Measurements from ENCODE around the gene IL1RN.

The IL1RN gene

DNA sequence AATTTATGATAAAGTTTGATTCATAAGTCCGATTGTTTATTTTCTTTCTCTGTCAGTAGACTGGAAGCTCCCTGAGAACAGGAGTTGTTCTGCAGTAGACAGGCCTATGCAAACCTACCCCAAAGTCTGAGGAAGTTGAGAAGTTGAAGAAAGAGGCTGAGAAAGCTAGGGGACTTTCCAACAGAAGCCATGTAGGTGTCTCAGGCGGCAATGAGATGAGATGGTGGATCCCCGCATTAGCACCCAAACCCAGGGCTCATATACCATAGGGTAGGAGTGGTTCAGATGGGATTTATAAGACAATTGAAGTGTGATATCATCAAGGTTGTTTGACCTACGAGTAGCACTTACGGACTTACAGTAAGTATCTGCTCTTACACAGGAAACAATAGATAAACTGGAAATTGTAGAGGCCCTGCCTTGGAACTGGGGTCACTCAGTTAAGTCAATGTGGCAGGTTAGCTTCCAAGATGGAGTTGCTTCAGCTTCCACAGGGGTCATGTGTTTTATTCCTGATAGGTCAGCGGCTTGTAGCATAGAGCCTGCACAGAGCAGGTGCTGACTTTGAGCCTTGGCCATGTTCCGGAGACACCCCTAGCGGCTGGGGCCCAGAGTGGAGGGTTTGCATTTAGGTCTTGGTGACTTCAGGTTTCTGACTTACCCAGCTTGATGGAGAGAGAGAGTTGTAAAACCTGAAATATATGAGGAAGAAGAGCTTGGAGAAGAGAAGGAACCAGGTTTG, 44.1 kb downstream of the IL1RN start:
- 96% methylated on average over 8 of the region's 8 CpGs for WGBS
- H3K9ac ChIP-seq (ENCODE audit: low read depth, low read length) = no peak overlapping the region
- no peak overlapping the region for H3K27ac ChIP-seq (ENCODE audit: low read depth, low read length)
- H3K27me3 ChIP-seq (ENCODE audit: insufficient read depth, low read length) = peaks cover 3% of the 10 kb centered on the region; the same call in 1 of the 2 replicates
- no peaks in the 10 kb centered on the region for H3K9me3 ChIP-seq (ENCODE audit: insufficient read depth, low read depth, low read length)
- no peak overlapping the region for H3K4me3 ChIP-seq (ENCODE audit: low read length)
- H3K4me1 ChIP-seq (ENCODE audit: insufficient read depth, low read length) = peaks cover 6% of the 10 kb centered on the region; the same call in 1 of the 2 replicates
- no peaks in the 10 kb centered on the region for H3K36me3 ChIP-seq (ENCODE audit: insufficient read depth, low read length)

DNA sequence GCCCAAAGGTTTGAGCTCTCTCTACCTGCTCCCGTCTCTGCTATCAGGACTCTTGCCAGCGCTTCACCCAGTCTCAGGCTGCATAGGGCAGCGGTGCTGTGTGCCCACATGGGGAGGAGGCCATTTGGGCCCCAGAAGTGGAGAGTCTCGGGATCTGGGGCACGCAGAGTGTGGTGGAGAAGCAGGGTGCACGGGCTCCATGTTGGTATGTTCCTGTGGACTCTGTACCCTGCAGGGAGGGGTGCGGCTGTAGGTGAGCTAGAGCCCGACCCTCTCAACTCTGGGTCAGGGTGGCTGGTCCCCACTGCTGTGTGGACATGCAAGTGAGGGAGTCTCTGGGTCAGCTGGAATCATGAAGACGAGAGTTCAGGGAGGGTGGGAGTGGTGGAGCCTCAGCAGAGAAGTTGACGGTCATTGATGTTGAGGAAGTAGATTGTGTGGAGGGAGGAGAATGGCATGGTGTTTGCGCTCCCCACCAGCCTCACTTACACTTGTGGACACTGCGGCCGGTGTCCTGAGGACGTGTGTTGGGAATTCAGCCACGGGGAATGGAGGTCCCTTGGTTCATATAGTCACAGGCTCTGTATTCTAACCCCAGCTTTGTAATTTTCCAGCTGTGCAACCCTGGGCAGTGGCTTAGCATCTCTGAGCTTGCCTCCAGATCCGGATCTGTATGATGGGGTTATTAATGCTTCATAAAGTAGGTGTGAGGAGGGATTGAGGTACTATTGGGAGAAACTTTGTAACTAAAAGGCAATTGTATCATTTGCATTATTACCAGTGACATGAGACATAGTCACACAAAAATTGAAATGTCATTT, 45.5 kb downstream of the IL1RN start:
- H3K9me3 ChIP-seq (ENCODE audit: insufficient read depth, low read depth, low read length) = no peaks in the 10 kb centered on the region
- no peaks in the 10 kb centered on the region for H3K27me3 ChIP-seq (ENCODE audit: insufficient read depth, low read length)
- WGBS = 95% methylated on average over 16 of the region's 16 CpGs
- no peaks in the 10 kb centered on the region for H3K36me3 ChIP-seq (ENCODE audit: insufficient read depth, low read length)
- no peak overlapping the region for H3K9ac ChIP-seq (ENCODE audit: low read depth, low read length)
- peaks cover 6% of the 10 kb centered on the region; the same call in 1 of the 2 replicates for H3K4me1 ChIP-seq (ENCODE audit: insufficient read depth, low read length)
- no peak overlapping the region for H3K27ac ChIP-seq (ENCODE audit: low read depth, low read length)
- H3K4me3 ChIP-seq (ENCODE audit: low read length) = no peak overlapping the region

DNA sequence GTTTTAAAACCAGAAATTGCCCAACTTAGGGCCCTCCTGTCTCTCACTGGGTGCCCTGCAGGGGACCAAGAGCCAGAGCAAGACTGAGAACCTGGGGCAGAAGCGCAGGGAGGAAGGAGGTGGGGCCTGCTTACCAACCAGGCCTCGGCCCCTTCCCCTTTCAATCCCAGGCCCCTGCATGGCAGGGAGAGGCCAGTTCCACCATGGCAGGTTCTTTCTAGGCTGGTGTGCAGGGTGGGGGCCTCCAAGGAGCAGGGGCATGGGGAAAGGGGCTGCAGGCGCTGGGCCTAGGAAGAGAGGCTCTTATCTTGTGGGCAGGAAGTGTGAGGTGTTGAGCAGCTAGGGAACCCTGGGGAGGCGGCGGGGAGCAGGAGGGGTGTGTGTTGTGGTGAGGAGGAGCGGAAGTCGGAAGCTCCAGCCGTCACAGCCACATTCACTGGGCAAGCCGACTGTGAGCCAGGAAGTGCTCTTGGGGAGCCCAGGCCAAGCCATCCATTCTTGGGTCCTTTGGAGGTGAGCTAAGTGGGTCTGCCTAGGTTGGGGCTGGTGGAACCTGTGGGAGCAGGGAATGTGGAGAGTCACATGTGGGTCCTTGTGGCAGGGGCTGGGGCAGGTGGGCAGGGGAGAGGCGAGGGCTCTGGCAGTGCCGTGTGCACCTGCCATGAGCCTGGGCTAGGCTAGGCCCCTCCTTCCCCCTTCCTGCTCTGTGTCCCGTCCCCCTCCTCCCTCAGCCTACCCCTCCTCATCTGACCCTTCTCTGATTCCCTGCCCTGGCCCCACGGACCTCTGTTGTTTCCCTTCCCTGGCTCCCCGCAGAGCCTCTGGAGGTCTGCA, 46.4 kb downstream of the IL1RN start, which contains the start of gene PSD4:
Gene PSD4 (plus strand): TSS at position 430 of the 834 bp plus-strand sequence. CDS start 8,486 bp downstream, outside the sequence.
- no peaks in the 10 kb centered on the region for H3K9me3 ChIP-seq (ENCODE audit: insufficient read depth, low read depth, low read length)
- H3K36me3 ChIP-seq (ENCODE audit: insufficient read depth, low read length) = no peaks in the 10 kb centered on the region
- no peak within 1 kb of the TSS for H3K9ac ChIP-seq (ENCODE audit: low read depth, low read length)
- H3K4me3 ChIP-seq (ENCODE audit: low read length) = no peak within 1 kb of the TSS
- WGBS = 73% methylated on average over 14 of the region's 14 CpGs
- H3K4me1 ChIP-seq (ENCODE audit: insufficient read depth, low read length) = peaks cover 6% of the 10 kb centered on the region; the same call in 1 of the 2 replicates
- H3K27ac ChIP-seq (ENCODE audit: low read depth, low read length) = no peak within 1 kb of the TSS
- H3K27me3 ChIP-seq (ENCODE audit: insufficient read depth, low read length) = no peaks in the 10 kb centered on the region

DNA sequence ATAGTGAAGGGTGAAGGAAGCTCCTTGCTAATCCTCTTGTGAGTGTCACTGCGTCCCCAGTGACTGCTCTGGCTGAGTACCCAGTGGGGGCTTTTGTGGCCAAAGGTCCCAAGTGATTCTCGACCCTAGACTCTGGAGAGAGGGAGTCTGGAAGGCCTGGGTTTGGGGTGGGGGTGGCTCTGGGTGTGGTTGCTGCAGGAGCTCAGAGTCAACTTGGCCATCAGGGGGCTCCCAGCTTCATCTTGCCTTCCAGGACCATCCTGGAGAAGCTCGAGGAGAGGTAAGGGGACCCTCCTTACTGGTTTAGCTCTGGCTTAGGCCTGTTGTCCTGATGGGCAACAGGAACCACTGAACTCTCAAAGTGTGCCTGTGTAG, 47.0 kb downstream of the IL1RN start:
- no peaks in the 10 kb centered on the region for H3K27me3 ChIP-seq (ENCODE audit: insufficient read depth, low read length)
- 87% methylated on average over 3 of the region's 3 CpGs for WGBS
- no peaks in the 10 kb centered on the region for H3K9me3 ChIP-seq (ENCODE audit: insufficient read depth, low read depth, low read length)
- H3K27ac ChIP-seq (ENCODE audit: low read depth, low read length) = no peak overlapping the region
- no peak overlapping the region for H3K9ac ChIP-seq (ENCODE audit: low read depth, low read length)
- H3K36me3 ChIP-seq (ENCODE audit: insufficient read depth, low read length) = no peaks in the 10 kb centered on the region
- peaks cover 6% of the 10 kb centered on the region; the same call in 1 of the 2 replicates for H3K4me1 ChIP-seq (ENCODE audit: insufficient read depth, low read length)
- H3K4me3 ChIP-seq (ENCODE audit: low read length) = no peak overlapping the region

DNA sequence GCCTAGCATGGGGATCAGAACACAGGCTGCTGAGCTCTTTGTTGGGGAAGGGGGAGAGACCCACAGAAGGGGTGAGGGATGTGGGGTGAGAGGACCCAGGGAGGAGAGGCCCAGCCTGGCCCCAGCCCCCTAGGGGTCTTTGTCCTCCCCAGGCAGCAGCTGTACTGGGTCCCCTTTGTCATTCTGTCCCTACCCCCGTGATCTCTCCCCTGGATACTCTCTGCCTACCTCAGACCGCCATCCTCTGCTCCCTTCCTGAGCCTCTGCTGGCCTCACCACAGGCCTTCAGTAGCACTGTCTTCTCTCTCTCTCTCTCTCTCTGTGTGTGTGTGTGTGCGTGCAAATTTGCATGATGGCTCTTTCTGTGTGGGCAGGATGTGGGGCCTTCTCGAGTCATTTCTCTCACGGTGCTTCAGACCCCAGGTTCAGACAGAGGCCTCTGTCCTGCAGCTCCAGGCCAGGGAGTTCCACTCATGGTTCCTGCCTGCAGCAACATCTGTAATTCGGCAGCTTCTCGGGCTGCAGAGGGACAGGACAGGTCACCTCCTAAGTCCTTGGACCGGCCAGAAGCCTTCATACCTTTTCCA, 47.7 kb downstream of the IL1RN start:
- Histone ChIP-seq H3K9me3 (ENCODE audit: insufficient read depth, low read depth, low read length) (no peaks in the 10 kb centered on the region), H3K36me3 (ENCODE audit: insufficient read depth, low read length) (no peaks in the 10 kb centered on the region), H3K27me3 (ENCODE audit: insufficient read depth, low read length) (no peaks in the 10 kb centered on the region), H3K27ac (ENCODE audit: low read depth, low read length) (no peak overlapping the region), H3K9ac (ENCODE audit: low read depth, low read length) (no peak overlapping the region), H3K4me1 (ENCODE audit: insufficient read depth, low read length) (peaks cover 6% of the 10 kb centered on the region; the same call in 1 of the 2 replicates), H3K4me3 (ENCODE audit: low read length) (no peak overlapping the region)
- WGBS = 69% methylated on average over 8 of the region's 8 CpGs

DNA sequence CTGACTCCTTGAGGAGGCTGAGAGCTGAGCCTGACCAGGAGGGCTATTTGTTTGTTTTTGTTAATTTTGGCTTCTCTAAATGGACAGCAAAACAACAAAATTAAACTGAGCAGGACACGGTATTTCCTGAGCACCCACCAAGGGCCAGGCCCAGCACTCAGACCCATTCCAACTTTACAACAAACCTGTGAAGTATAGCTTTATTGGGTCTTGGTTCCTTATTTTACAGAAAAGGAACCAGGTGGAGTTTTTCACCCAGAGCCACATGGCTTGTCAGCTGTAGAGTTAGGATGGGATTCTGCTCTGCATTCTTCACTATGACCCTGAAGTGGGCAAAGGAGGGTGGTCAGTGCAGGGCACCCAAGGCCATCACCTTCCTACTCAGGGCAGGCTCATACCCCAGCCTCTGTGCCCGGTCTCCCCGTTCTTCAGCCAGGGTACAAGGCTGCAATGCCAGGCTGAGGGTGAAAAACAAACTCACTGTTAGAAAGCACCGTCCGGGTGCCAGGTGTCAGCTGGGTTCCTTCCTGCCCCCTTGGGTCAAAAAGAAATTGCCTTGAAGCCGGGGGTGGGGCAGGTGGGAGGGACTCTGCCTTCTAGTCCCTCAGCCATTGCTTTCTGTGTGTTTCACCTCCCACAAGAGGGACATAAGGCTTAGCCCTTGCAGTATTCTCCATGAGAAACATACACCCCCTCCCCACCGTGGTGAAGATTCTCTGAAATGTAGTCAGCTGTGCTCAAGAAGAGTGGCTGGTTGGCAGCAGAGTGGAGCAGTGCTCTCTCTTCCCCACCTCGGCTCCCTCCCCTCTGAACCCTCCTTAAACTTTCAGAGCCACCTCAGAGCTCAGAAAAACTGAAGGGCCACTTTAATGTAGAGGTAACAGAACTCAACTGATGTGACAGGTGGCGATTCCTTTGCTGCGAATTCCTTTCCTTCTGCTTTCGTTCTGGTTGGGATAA, 48.6 kb downstream of the IL1RN start:
- Histone ChIP-seq H3K4me1 (ENCODE audit: insufficient read depth, low read length) (peaks cover 6% of the 10 kb centered on the region; the same call in 1 of the 2 replicates), H3K9me3 (ENCODE audit: insufficient read depth, low read depth, low read length) (no peaks in the 10 kb centered on the region), H3K36me3 (ENCODE audit: insufficient read depth, low read length) (no peaks in the 10 kb centered on the region), H3K4me3 (ENCODE audit: low read length) (no peak overlapping the region), H3K9ac (ENCODE audit: low read depth, low read length) (no peak overlapping the region), H3K27me3 (ENCODE audit: insufficient read depth, low read length) (no peaks in the 10 kb centered on the region), H3K27ac (ENCODE audit: low read depth, low read length) (no peak overlapping the region)
- WGBS = 80% methylated on average over 10 of the region's 11 CpGs

DNA sequence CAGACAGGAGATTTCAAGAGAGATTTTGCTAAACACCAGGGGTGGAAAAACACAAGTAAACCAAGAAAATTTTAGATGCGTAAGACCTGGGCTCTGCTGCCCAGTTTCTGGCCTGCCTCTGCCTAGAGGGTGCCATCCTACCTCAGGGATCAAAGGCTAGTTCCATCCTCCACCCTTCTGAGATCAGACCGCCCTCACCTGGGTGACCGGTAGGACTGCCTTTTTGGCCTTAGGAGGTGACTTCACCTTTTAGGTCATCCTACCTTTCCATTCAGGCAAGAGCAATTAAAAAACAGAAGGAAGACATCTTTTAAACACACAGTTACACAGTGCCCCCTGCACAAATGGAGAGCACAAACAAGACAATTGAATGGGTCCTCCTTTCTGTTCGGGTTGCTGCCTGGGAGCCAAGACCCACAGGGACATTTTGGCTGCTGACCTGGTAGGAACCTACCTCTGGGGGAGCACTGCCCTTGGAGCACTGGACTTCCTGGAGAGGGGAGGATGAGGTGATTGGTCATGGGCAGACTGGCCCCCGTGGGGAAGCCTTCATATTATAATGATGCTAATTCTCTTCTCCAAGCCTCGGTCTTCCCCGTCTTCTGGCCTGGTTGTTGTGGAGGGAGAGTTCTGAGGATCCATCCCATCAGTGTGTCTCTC, 49.4 kb downstream of the IL1RN start:
- Histone ChIP-seq H3K4me1 (ENCODE audit: insufficient read depth, low read length) (peaks cover 6% of the 10 kb centered on the region; the same call in 1 of the 2 replicates), H3K4me3 (ENCODE audit: low read length) (no peak overlapping the region), H3K27ac (ENCODE audit: low read depth, low read length) (no peak overlapping the region), H3K27me3 (ENCODE audit: insufficient read depth, low read length) (no peaks in the 10 kb centered on the region), H3K9ac (ENCODE audit: low read depth, low read length) (no peak overlapping the region), H3K36me3 (ENCODE audit: insufficient read depth, low read length) (no peaks in the 10 kb centered on the region), H3K9me3 (ENCODE audit: insufficient read depth, low read depth, low read length) (no peaks in the 10 kb centered on the region)
- WGBS = 89% methylated on average over 4 of the region's 7 CpGs

DNA sequence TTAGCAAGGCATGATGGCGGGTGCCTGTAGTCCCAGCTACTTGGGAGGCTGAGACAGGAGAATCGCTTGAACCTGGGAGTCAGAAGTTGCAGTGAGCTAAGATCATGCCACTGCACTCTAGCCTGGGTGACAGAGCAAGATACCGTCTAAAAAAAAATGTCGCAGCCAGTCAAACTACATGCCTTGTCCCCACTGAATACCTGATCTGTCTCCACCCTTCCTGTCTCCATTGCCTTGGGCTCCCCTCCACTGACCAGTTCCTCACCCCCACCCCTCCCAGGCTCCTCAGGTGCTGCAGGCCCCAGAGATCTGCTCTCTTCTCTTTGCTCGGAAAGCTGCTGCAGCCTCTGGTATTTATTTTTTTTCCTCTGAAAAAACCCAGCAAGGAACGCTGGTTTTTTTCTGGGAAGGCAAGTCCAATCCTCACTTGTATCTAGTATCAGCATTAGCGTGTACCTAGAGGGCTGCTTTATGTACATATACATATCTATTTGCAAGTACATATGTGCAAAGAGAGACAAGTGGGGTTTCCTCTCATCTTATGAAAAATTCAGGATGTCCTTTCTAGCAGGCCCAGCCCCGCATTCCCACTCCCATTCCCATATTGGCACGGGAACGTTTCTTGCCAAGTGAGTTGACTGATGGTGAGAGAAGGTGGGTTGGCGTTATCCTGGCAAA, 50.8 kb downstream of the IL1RN start:
- WGBS = 94% methylated on average over 10 of the region's 11 CpGs
- no peaks in the 10 kb centered on the region for H3K27me3 ChIP-seq (ENCODE audit: insufficient read depth, low read length)
- no peak overlapping the region for H3K27ac ChIP-seq (ENCODE audit: low read depth, low read length)
- H3K9me3 ChIP-seq (ENCODE audit: insufficient read depth, low read depth, low read length) = no peaks in the 10 kb centered on the region
- no peak overlapping the region for H3K9ac ChIP-seq (ENCODE audit: low read depth, low read length)
- no peak overlapping the region for H3K4me3 ChIP-seq (ENCODE audit: low read length)
- no peaks in the 10 kb centered on the region for H3K36me3 ChIP-seq (ENCODE audit: insufficient read depth, low read length)
- peaks cover 6% of the 10 kb centered on the region; the same call in 1 of the 2 replicates for H3K4me1 ChIP-seq (ENCODE audit: insufficient read depth, low read length)

DNA sequence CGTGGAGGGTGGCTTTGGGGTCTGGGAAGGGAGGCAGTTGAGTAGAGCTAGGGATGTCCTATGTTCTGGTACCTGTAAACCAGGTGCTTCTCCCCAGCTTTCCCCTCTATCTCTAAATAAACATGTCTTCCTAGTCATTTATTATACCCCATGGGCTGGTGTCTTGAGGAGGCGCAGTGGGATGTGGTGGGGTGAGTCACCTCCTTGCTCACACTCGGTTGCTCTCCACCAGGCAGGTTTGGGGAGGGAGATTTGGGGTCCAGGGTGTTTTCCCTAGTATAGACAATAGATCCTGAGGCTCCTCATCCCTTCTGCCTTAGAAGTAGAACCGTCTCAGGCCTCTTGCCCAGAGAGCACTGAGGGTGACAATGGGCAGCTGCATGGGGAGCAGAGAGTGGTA, 51.5 kb downstream of the IL1RN start:
- no peak overlapping the region for H3K27ac ChIP-seq (ENCODE audit: low read depth, low read length)
- 92% methylated on average over 4 of the region's 4 CpGs for WGBS
- 0 out of 2 replicates have a peak, but pooled peaks cover 3% of the 10 kb centered on the region for H3K4me1 ChIP-seq (ENCODE audit: insufficient read depth, low read length)

More for the DNA sequence above, 51.5 kb downstream of the IL1RN start:
- Histone ChIP-seq H3K27me3 (ENCODE audit: insufficient read depth, low read length) (no peaks in the 10 kb centered on the region), H3K4me3 (ENCODE audit: low read length) (no peak overlapping the region), H3K9ac (ENCODE audit: low read depth, low read length) (no peak overlapping the region), H3K9me3 (ENCODE audit: insufficient read depth, low read depth, low read length) (no peaks in the 10 kb centered on the region), H3K36me3 (ENCODE audit: insufficient read depth, low read length) (no peaks in the 10 kb centered on the region)

Data from HUES64 (cell line).